Large intestine (tissue), 3 donors: ENCODE results near the gene TUBD1. TPM values are rescaled to one million over a fixed set of nuclear protein-coding genes. Genes with fewer than 3 reads are reported as not detected.
A peak's percentile ranks its signal among the peaks of the same experiment; 100 is the strongest.
"Not testable (repeated sequence)": the region's sequence is repeated elsewhere in the genome, so short reads cannot be mapped to it uniquely, and the experiment has no call there.

Experiments used
- DNase-seq, 2 donors: peaks; one replicate each; pipeline versions ENCODE4 v3.0.0 to v3.0.0-alpha.2; 2013
- H3K27ac ChIP-seq: one replicate; pipeline ENCODE4 v1.5.1; 2013; ENCODE audit warnings: low read length
- H3K27me3 ChIP-seq: 2 replicates; pipeline ENCODE4 v1.6.1; 2013; ENCODE audit warnings: low read length; ENCODE audit not compliant: control insufficient read depth, insufficient read depth
- H3K36me3 ChIP-seq: 2 replicates; pipeline ENCODE4 v1.6.1; 2013; ENCODE audit warnings: low read length; ENCODE audit not compliant: control insufficient read depth, insufficient read depth
- H3K4me1 ChIP-seq: one replicate; pipeline ENCODE4 v1.6.1; 2013; ENCODE audit warnings: low read length; ENCODE audit not compliant: control insufficient read depth, insufficient read depth
- H3K4me3 ChIP-seq: one replicate; pipeline ENCODE4 v1.5.1; 2013; ENCODE audit warnings: low read length
- H3K9me3 ChIP-seq: one replicate; pipeline ENCODE4 v1.6.1; 2013; ENCODE audit warnings: mild to moderate bottlenecking, low read depth, low read length, moderate library complexity; ENCODE audit not compliant: control insufficient read depth
- WGBS: methylation state at CpG from one replicate; pipeline ENCODE4 v1.1.5; 2013; ENCODE audit warnings: low lambda C conversion rate; ENCODE audit not compliant: insufficient coverage; 5-methylcytosine and 5-hydroxymethylcytosine counted together
- polyA plus RNA-seq: library from polyadenylated mRNA; unstranded; fragments of 120-200 nt; gene quantifications from one replicate; pipeline ENCODE4 v1.2.1, GENCODE V29; 2013

TUBD1 gene
- polyA plus RNA-seq, 1 donor = 11.3 TPM

DNA sequence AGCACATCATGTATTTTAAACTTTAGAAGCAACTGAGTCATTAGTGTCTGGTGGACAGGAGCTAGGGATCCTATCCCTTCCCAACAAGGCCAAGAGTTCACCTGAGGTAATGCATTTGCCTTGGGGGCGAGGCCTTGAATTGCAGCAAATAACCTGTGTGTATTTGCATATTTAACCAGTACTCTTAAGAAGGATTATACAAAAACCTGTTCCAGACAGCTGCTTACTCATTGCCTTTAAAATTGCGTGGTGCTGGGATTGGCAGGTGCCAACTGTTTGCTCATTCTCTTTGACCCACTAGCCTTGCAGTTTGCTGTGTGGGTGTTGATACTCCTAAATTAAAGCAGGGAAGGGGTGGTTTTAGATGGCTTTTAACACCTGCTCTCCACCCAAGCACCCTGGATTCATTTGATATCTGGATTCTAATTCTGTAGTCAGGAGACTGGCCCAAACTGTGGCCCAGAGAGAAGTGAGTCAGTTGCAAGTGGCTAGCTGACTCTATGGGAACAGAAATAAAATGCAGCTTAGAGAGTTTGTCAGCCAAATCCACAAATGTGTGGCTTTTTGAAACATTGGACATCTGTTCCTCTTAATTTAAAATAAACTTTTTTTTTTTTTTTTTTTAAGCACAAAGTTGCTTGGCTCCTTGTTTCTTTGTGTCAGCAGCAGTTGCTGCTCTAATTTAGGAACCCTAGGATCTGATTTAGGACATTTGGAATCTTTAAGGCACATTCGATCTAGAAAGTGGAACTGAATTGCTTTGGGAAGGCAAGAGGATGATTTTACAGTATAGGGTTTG is 46.9 kb downstream of the TUBD1 start:
- Histone ChIP-seq H3K27me3 (no peaks in the 10 kb centered on the region), H3K36me3 (no peaks in the 10 kb centered on the region), H3K27ac (peak overlapping the region; percentile 92), H3K4me1 (peaks cover 44% of the 10 kb centered on the region), H3K4me3 (no peak overlapping the region), H3K9me3 (no peaks in the 10 kb centered on the region)
- peak in 1 of 2 donors; percentile 79 for DNase-seq
- no CpG with 5 or more reads among the region's 3 CpGs for WGBS

DNA sequence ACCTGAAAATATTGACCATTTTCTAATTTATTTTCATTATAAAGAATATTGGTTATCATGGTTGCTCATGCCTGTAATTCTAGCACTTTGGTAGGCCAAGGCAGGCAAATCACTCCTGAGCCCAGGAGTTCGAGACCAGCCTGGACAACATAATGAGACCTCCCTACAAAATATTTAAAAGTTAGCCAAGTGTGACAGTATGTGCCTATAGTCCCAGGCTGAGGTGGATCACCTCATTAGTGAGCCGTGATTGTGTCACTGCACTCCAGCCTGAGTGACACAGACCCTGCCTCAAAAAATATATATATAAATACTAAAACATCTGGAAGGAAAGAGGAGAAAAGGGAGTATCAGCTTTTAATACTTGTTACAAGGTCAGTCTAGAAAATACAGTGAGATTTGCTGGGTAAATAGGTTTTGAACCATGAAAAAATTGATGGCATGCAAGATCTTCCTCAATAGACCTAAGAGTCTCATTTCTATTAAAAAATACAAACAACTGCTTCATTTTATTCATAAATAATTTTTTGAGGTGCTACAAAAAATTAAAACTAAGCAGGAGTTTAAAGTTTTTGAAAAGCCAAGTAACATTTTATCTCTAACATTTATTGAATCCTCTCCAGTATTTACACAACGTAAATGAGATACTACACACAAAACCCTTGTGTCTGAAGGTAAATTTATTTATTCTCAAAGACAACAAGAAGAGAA is 47.7 kb downstream of the TUBD1 start:
- Histone ChIP-seq H3K27me3 (no peaks in the 10 kb centered on the region), H3K36me3 (peaks cover 3% of the 10 kb centered on the region), H3K4me3 (no peak overlapping the region), H3K4me1 (peaks cover 44% of the 10 kb centered on the region), H3K27ac (peak overlapping the region; percentile 92), H3K9me3 (no peaks in the 10 kb centered on the region)
- WGBS = no CpG with 5 or more reads among the region's 3 CpGs
- no peak for DNase-seq

DNA sequence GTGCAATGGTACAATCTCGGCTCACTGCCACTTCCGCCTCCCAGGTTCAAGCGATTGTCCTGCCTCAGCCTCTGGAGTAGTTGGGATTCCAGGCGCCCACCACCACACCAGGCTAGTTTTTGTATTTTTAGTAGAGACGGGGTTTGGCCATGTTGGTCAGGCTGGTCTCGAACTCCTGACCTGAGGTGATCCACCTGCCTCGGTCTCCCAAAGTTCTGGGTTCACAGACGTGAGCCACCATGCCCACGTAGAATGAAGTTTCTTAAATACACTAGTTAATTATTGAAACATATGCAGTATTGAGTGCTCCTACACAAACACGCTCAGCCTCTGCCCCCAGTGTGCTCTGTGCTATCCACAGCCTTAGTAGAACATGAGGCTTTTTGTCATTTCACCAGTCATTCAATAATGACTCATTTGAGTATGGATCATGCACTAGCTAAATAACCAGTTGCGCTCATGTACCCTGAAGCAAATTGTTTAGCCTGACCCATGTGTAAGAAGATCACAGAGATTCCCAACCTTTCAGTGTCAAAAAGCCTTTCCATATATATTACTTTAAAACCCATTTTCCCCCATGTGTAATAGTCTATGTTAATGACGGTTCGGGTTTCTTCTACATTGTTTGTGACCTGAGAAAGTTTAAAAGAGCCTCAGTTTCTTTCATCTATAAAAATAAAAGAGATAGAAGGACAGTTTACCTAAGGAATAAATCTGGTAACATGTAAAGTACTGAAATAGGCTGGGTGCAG is 49.7 kb downstream of the TUBD1 start:
- H3K27ac ChIP-seq = peak overlapping the region; percentile 92
- H3K36me3 ChIP-seq = peaks cover 5% of the 10 kb centered on the region
- no peaks in the 10 kb centered on the region for H3K9me3 ChIP-seq
- peaks cover 33% of the 10 kb centered on the region for H3K4me1 ChIP-seq
- no peaks in the 10 kb centered on the region for H3K27me3 ChIP-seq
- WGBS = 75% methylated on average over 2 of the region's 13 CpGs
- H3K4me3 ChIP-seq = no peak overlapping the region
- DNase-seq = peak in 1 of 2 donors; percentile 88

DNA sequence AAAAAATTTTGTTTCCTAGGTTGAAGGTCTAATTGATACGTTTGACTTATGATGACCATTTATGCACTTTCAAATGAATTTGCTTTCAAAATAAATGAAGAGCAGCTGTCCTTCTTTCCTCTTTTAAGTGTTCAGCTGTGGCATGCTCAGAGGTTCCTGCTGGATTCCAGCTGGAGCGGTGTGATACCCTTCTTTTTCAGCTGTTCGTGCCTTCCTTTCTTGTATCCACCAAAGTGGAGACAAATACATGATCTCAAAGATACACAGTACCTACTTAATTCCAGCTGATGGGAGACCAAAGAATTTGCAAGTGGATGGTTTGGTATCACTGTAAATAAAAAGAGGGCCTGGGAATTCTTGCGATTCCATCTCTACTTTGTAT is 50.9 kb downstream of the TUBD1 start:
- no CpG with 5 or more reads among the region's 4 CpGs for WGBS
- H3K4me1 ChIP-seq = peaks cover 25% of the 10 kb centered on the region
- not testable (repeated sequence) for H3K9me3 ChIP-seq, DNase-seq, H3K4me3 ChIP-seq, H3K27me3 ChIP-seq, H3K27ac ChIP-seq, H3K36me3 ChIP-seq

DNA sequence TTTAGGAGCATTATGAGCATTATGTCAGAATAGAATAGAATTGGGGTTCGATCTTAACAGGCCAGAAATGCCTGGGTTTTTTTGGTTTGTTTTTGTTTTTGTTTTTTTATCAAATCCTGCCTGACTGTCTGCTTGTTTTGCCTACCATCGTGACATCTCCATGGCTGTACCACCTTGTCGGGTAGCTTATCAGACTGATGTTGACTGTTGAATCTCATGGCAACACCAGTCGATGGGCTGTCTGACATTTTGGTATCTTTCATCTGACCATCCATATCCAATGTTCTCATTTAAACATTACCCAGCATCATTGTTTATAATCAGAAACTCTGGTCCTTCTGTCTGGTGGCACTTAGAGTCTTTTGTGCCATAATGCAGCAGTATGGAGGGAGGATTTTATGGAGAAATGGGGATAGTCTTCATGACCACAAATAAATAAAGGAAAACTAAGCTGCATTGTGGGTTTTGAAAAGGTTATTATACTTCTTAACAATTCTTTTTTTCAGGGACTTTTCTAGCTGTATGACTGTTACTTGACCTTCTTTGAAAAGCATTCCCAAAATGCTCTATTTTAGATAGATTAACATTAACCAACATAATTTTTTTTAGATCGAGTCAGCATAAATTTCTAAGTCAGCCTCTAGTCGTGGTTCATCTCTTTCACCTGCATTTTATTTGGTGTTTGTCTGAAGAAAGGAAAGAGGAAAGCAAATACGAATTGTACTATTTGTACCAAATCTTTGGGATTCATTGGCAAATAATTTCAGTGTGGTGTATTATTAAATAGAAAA is 51.5 kb downstream of the TUBD1 start:
- peak in 1 of 2 donors; percentile 56 for DNase-seq
- not testable (repeated sequence) for H3K36me3 ChIP-seq, H3K27me3 ChIP-seq, H3K9me3 ChIP-seq
- Histone ChIP-seq H3K27ac (peak overlapping the region; percentile 98), H3K4me3 (peak overlapping the region; percentile 72), H3K4me1 (peaks cover 25% of the 10 kb centered on the region)
- no CpG with 5 or more reads among the region's 7 CpGs for WGBS

DNA sequence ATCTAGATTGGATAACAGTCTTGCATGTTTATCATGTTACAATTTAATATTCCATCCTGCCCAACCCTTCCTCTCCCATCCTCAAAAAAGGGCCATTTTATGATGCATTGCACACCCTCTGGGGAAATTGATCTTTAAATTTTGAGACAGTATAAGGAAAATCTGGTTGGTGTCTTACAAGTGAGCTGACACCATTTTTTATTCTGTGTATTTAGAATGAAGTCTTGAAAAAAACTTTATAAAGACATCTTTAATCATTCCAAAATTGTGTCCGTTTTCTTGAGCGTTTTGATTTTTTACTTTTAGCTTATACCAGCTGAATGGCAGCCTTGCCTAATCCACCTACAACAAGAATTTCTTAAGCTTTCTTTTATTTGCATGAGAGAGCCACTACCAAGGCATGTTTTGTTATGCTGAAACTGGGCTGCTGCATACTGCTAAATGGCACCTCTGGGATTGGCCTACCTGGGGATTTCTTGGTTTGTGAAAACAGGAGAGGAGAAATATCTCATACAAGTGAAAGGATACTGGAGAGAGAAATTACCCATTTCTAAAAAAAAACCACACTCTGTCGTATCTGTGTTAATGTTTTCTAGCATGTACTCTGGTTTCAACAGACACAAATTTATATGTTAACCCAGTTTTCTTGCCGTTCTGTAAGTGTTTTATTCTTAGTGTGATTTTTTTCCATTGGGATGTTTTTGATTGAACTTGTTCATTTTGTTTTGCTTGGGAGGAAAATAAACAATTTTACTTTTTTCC is 52.2 kb downstream of the TUBD1 start:
- H3K36me3 ChIP-seq = peaks cover 5% of the 10 kb centered on the region

DNA sequence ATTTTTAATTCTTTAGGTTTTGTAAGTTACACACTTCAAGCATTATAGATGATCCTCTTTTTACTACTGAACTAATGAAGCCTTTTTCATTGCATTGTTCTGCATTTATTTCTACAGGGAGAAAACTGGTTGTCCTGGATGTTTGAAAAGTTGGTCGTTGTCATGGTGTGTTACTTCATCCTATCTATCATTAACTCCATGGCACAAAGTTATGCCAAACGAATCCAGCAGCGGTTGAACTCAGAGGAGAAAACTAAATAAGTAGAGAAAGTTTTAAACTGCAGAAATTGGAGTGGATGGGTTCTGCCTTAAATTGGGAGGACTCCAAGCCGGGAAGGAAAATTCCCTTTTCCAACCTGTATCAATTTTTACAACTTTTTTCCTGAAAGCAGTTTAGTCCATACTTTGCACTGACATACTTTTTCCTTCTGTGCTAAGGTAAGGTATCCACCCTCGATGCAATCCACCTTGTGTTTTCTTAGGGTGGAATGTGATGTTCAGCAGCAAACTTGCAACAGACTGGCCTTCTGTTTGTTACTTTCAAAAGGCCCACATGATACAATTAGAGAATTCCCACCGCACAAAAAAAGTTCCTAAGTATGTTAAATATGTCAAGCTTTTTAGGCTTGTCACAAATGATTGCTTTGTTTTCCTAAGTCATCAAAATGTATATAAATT is 53.0 kb downstream of the TUBD1 start:
- peak overlapping the region; percentile 72 for H3K4me3 ChIP-seq
- peaks cover 16% of the 10 kb centered on the region for H3K4me1 ChIP-seq
- 0% methylated on average over 1 of the region's 6 CpGs for WGBS
- H3K9me3 ChIP-seq = no peaks in the 10 kb centered on the region
- DNase-seq = no peak
- H3K27me3 ChIP-seq = no peaks in the 10 kb centered on the region
- H3K27ac ChIP-seq = peak overlapping the region; percentile 98
- peaks cover 5% of the 10 kb centered on the region for H3K36me3 ChIP-seq

More for the DNA sequence above, 52.2 kb downstream of the TUBD1 start:
- Histone ChIP-seq H3K27me3 (no peaks in the 10 kb centered on the region), H3K27ac (peak overlapping the region; percentile 98), H3K9me3 (no peaks in the 10 kb centered on the region), H3K4me1 (peaks cover 22% of the 10 kb centered on the region), H3K4me3 (peak overlapping the region; percentile 72)
- peak in 1 of 2 donors; percentile 47 for DNase-seq
- WGBS = 0% methylated on average over 3 of the region's 4 CpGs

DNA sequence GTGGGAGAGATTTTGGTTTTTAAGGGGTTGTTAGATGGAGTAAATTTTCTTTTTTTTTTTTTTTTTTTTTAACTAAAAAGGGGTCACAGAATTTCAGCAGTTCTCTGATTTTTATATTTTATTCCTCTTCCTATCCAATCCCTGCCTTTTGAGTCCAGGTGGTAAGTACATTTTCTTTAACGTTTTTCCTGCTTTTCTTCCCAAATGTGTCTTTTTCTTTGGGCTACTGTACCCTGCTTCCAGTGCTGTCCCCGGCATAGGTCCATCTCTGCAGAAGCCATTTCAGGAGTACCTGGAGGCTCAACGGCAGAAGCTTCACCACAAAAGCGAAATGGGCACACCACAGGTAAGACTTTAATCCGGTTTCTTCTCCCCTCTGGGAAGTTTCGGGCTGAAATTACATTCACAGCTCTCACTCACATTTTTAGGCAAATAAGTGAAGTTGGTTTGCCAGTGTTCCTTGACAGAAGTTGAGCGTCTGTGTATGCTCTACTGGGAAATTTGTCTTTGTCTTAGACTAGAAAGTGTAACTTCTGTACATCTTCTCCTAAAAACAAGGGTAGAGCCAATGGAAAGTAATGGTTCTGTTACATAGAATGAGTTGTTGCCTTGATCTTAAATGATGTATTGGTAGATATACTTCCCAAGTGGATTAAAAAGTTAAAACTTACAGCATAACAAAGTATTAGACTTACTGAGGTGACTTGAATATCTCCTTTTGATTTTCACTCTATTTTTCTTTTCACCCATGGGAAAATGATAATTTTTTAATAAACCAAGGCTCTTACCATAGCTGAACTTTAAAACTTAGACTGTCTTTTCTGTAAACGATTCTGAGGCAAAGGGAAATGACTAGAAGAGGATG is 54.5 kb downstream of the TUBD1 start:
- Histone ChIP-seq H3K36me3 (peaks cover 5% of the 10 kb centered on the region), H3K4me1 (peaks cover 20% of the 10 kb centered on the region), H3K4me3 (peak overlapping the region; percentile 72), H3K27ac (peak overlapping the region; percentile 98), H3K9me3 (no peaks in the 10 kb centered on the region), H3K27me3 (no peaks in the 10 kb centered on the region)
- WGBS = 10% methylated on average over 2 of the region's 8 CpGs
- peak in 1 of 2 donors; percentile 64 for DNase-seq
